Frontal cortex (tissue), 4 donors: ENCODE data around the gene NPR1. TPM values are rescaled to one million over a fixed set of nuclear protein-coding genes. Genes with fewer than 3 reads are reported as not detected.
"Not testable (repeated sequence)": the region's sequence is repeated elsewhere in the genome, so short reads cannot be mapped to it uniquely, and the experiment has no call there.

ENCODE experiments used
- DNase-seq, 2 donors: peaks; one replicate each; pipeline ENCODE4 v3.0.0; 2012; ENCODE audit warnings: low spot score in 2 of 2
- FAIRE-seq: peaks from 2 replicates; lab custom pipeline; 2012; peaks lifted over from hg19 to GRCh38; lab: Jason Lieb, UNC
- total RNA-seq: library from RNA; depleted of rRNA; stranded (reverse); fragments of >200 nt; gene quantifications from one replicate; pipeline ENCODE4 v1.2.3, GENCODE V29; 2014
- donor health status: control.
- donor health status: control.
- donor health status: control.

Gene NPR1
- total RNA-seq, 1 donor from 2014 or later, result 0.41 TPM

GRCh38 chr1:153648000-153648643, 30.4 kb upstream of the NPR1 start:
- DNase-seq (no peak), FAIRE-seq (no peak)

GRCh38 chr1:153649137-153649862, 29.2 kb upstream of the NPR1 start:
- no peak for DNase-seq
- no peak for FAIRE-seq

- FAIRE-seq (no peak), DNase-seq (peak; percentile 46 to 55)
These were observed 28.6 kb upstream of the NPR1 start for GRCh38 chr1:153649863-153650235.

- no peak for DNase-seq
- FAIRE-seq, result no peak
These were observed 26.7 kb upstream of the NPR1 start for GRCh38 chr1:153651771-153652170.

- FAIRE-seq (no peak), DNase-seq (no peak)
These were observed 25.5 kb upstream of the NPR1 start for GRCh38 chr1:153652805-153653500.

- FAIRE-seq (no peak), DNase-seq (no peak)
These were observed 23.2 kb upstream of the NPR1 start for GRCh38 chr1:153655333-153655732.

- FAIRE-seq, result no peak
- peak; percentile 79 to 88 for DNase-seq
These were observed 19.9 kb upstream of the NPR1 start, which contains the start of gene SNAPIN for GRCh38 chr1:153658400-153659174. TSS of gene SNAPIN (plus strand) at chr1:153658703. CDS start at chr1:153658744, 41 bp downstream.

GRCh38 chr1:153659175-153659534, 19.3 kb upstream of the NPR1 start:
- no peak for DNase-seq
- FAIRE-seq, result no peak

- FAIRE-seq (no peak), DNase-seq (no peak)
These were observed 18.8 kb upstream of the NPR1 start for GRCh38 chr1:153659656-153660055.

- FAIRE-seq (no peak), DNase-seq (no peak)
These were observed 17.3 kb upstream of the NPR1 start for GRCh38 chr1:153661111-153661708.

GRCh38 chr1:153662269-153662668, 16.2 kb upstream of the NPR1 start:
- no peak for FAIRE-seq
- no peak for DNase-seq

- FAIRE-seq (no peak), DNase-seq (no peak)
These were observed 15.3 kb upstream of the NPR1 start for GRCh38 chr1:153663211-153663610.

- FAIRE-seq (no peak), DNase-seq (no peak)
These were observed 11.0 kb upstream of the NPR1 start for GRCh38 chr1:153667439-153667838.

- DNase-seq, FAIRE-seq: not testable (repeated sequence)
These were observed 9.8 kb upstream of the NPR1 start for GRCh38 chr1:153668672-153669071.

GRCh38 chr1:153669606-153670005, 8.9 kb upstream of the NPR1 start:
- FAIRE-seq (no peak), DNase-seq (no peak)

- no peak for FAIRE-seq
- no peak for DNase-seq
These were observed 8.1 kb upstream of the NPR1 start for GRCh38 chr1:153670257-153670858.

- FAIRE-seq (peak; percentile 99), DNase-seq (peak; percentile 90 to 94)
These were observed 7.4 kb upstream of the NPR1 start, which contains the start of gene ILF2 for GRCh38 chr1:153670859-153671627. TSS of gene ILF2 (minus strand) at chr1:153670993. CDS start at chr1:153670922, 71 bp downstream.

GRCh38 chr1:153671628-153672353, 6.7 kb upstream of the NPR1 start:
- not testable (repeated sequence) for FAIRE-seq, DNase-seq
